ENCODE data around the gene GAREM1. TPM values are rescaled to one million over a fixed set of nuclear protein-coding genes. Genes with fewer than 3 reads are reported as not detected.
A peak's percentile ranks its signal among the peaks of the same experiment; 100 is the strongest.
"Not testable (repeated sequence)": the region's sequence is repeated elsewhere in the genome, so short reads cannot be mapped to it uniquely, and the experiment has no call there.

GAREM1 gene
- total RNA-seq, 1 experiment from 2014 or later: 21.4 TPM

GRCh38 chr18:32293107-32293506 is 177.6 kb downstream of the GAREM1 start:
- Mint-ChIP-seq H3K27me3 (ENCODE audit: insufficient read depth, unreplicated experiment) (no peaks in the 10 kb centered on the region), H3K4me3 (ENCODE audit: unreplicated experiment) (peak overlapping the region; percentile 7), H3K27ac (ENCODE audit: low read depth, unreplicated experiment) (peak overlapping the region; percentile 83), H3K36me3 (ENCODE audit: insufficient read depth, unreplicated experiment) (peaks cover 13% of the 10 kb centered on the region), H3K9me3 (ENCODE audit: unreplicated experiment) (no peaks in the 10 kb centered on the region), H3K4me1 (ENCODE audit: insufficient read depth, unreplicated experiment) (peaks cover 18% of the 10 kb centered on the region)
- no peak for DNase-seq (ENCODE audit: unreplicated experiment)
- ChIA-PET CTCF (interaction anchor here (0.6 to 1.2 kb wide), 6 partner anchors 9 to 181 kb away, joined by 3 to 4 read pairs (median 4); no protein-coding TSS in a partner anchor), POLR2A (interaction anchor here (0.7 to 1.8 kb wide), 8 partner anchors 9 to 180 kb away, joined by 3 to 15 read pairs (median 4); partner anchors contain the start of gene GAREM1)
- no peak for TF ChIP-seq CTCF (IDR thresholded peaks at IDR 0.05; ENCODE audit: unreplicated experiment)
- intact Hi-C loops (cut with micrococcal nuclease): no loop called here
- no TSS peak for BruUV-seq (replicated peaks)

- Mint-ChIP-seq H3K4me1 (ENCODE audit: insufficient read depth, unreplicated experiment) (peaks cover 18% of the 10 kb centered on the region), H3K36me3 (ENCODE audit: insufficient read depth, unreplicated experiment) (peaks cover 18% of the 10 kb centered on the region)
- H3K27ac Mint-ChIP-seq (ENCODE audit: low read depth, unreplicated experiment); H3K9me3 Mint-ChIP-seq (ENCODE audit: unreplicated experiment); DNase-seq (ENCODE audit: unreplicated experiment); BruUV-seq (replicated peaks); H3K27me3 Mint-ChIP-seq (ENCODE audit: insufficient read depth, unreplicated experiment); intact Hi-C loops (cut with micrococcal nuclease); H3K4me3 Mint-ChIP-seq (ENCODE audit: unreplicated experiment): not testable (repeated sequence)
- ChIA-PET POLR2A (interaction anchor here (0.7 to 3.4 kb wide), 4 partner anchors 81 to 178 kb away, joined by 3 to 47 read pairs (median 9); partner anchors contain the start of gene GAREM1), CTCF (interaction anchor here (1.5 to 6.3 kb wide), 3 partner anchors 81 to 180 kb away, joined by 3 to 86 read pairs (median 4); partner anchors contain the start of gene GAREM1)
Measured at GRCh38 chr18:32291623-32292022, 179.1 kb downstream of the GAREM1 start.

GRCh38 chr18:32290810-32291209 is 179.9 kb downstream of the GAREM1 start:
- POLR2A ChIA-PET: interaction anchor here (0.7 to 3.4 kb wide), 7 partner anchors 9 to 252 kb away, joined by 3 to 47 read pairs (median 10); partner anchors contain the start of gene GAREM1
- Mint-ChIP-seq H3K4me3 (ENCODE audit: unreplicated experiment) (no peak overlapping the region), H3K27ac (ENCODE audit: low read depth, unreplicated experiment) (no peak overlapping the region), H3K36me3 (ENCODE audit: insufficient read depth, unreplicated experiment) (peaks cover 21% of the 10 kb centered on the region), H3K27me3 (ENCODE audit: insufficient read depth, unreplicated experiment) (no peaks in the 10 kb centered on the region), H3K4me1 (ENCODE audit: insufficient read depth, unreplicated experiment) (peaks cover 18% of the 10 kb centered on the region), H3K9me3 (ENCODE audit: unreplicated experiment) (no peaks in the 10 kb centered on the region)
- no peak for DNase-seq (ENCODE audit: unreplicated experiment)
- CTCF ChIA-PET: interaction anchor here (0.6 to 12.3 kb wide), 15 partner anchors 9 to 261 kb away, joined by 3 to 100 read pairs (median 4); partner anchors contain the start of gene GAREM1
- intact Hi-C loops (cut with micrococcal nuclease): no loop called here
- no peak for TF ChIP-seq CTCF (IDR thresholded peaks at IDR 0.05; ENCODE audit: unreplicated experiment)
- BruUV-seq (replicated peaks): no TSS peak

GRCh38 chr18:32289483-32290075 is 181.1 kb downstream of the GAREM1 start:
- ChIA-PET POLR2A (interaction anchor here (0.7 to 3.4 kb wide), 14 partner anchors 13 to 260 kb away, joined by 3 to 47 read pairs (median 3); partner anchors contain the start of gene GAREM1), CTCF (interaction anchor here (0.6 to 12.3 kb wide), 39 partner anchors 10 to 992 kb away, joined by 3 to 100 read pairs (median 4); partner anchors contain the start of gene GAREM1)
- H3K4me3 Mint-ChIP-seq (ENCODE audit: unreplicated experiment): no peak overlapping the region
- peak; percentile 82 for DNase-seq (ENCODE audit: unreplicated experiment)
- intact Hi-C loops (cut with micrococcal nuclease): loop anchor here (1.0 kb wide), 2 partner anchors 180 to 260 kb away; no protein-coding TSS in a partner anchor
- no peak overlapping the region for H3K27ac Mint-ChIP-seq (ENCODE audit: low read depth, unreplicated experiment)
- no peaks in the 10 kb centered on the region for H3K27me3 Mint-ChIP-seq (ENCODE audit: insufficient read depth, unreplicated experiment)
- H3K36me3 Mint-ChIP-seq (ENCODE audit: insufficient read depth, unreplicated experiment): peaks cover 32% of the 10 kb centered on the region
- TF ChIP-seq CTCF (IDR thresholded peaks at IDR 0.05; ENCODE audit: unreplicated experiment): peak; percentile 59
- peaks cover 26% of the 10 kb centered on the region for H3K4me1 Mint-ChIP-seq (ENCODE audit: insufficient read depth, unreplicated experiment)
- BruUV-seq (replicated peaks): no TSS peak
- H3K9me3 Mint-ChIP-seq (ENCODE audit: unreplicated experiment): no peaks in the 10 kb centered on the region
